CD8-positive, alpha-beta memory T cell (primary cell): Measurements from ENCODE around the gene ADAM15. TPM values are rescaled to one million over a fixed set of nuclear protein-coding genes. Genes with fewer than 3 reads are reported as not detected.

Source experiments
- CTCF ChIA-PET: fragments of 350-600 bp; sonication (Branson Sonifier 250); formaldehyde crosslinking; loops from one replicate; lab custom pipeline; 2021; ENCODE audit warnings: antibody characterized with exemption; lab: Charles Lee
- POLR2A ChIA-PET: fragments of 350-600 bp; sonication (Branson Sonifier 250); formaldehyde crosslinking; loops from one replicate; lab custom pipeline; 2021; ENCODE audit warnings: antibody characterized with exemption; lab: Charles Lee
- DNase-seq, 5 donors: peaks; one replicate each; pipeline versions ENCODE4 v3.0.0 to v3.0.0-alpha.2; 2020 to 2022; ENCODE audit warnings: mixed read lengths in 1 of 5
- H3K27ac ChIP-seq: one replicate; pipeline ENCODE4 v1.7.0; 2013; ENCODE audit warnings: low read depth, mild to moderate bottlenecking, low read length, moderate library complexity
- H3K27me3 ChIP-seq: 2 replicates; pipeline ENCODE4 v1.7.0; 2013; ENCODE audit warnings: low read length, mild to moderate bottlenecking; ENCODE audit not compliant: insufficient read depth, poor library complexity, severe bottlenecking
- H3K36me3 ChIP-seq: 2 replicates; pipeline ENCODE4 v1.7.0; 2013; ENCODE audit warnings: mild to moderate bottlenecking, low read length, moderate library complexity; ENCODE audit not compliant: insufficient read depth
- H3K4me1 ChIP-seq: 2 replicates; pipeline ENCODE4 v1.7.0; 2013; ENCODE audit warnings: mild to moderate bottlenecking, low read length, moderate library complexity; ENCODE audit not compliant: insufficient read depth
- H3K4me3 ChIP-seq: 2 replicates; pipeline ENCODE4 v1.7.0; 2013; ENCODE audit warnings: mild to moderate bottlenecking, low read length
- H3K9me3 ChIP-seq: 2 replicates; pipeline ENCODE4 v1.7.0; 2013; ENCODE audit warnings: mild to moderate bottlenecking, low read length
- H3K27ac Mint-ChIP-seq, 8 donors: one replicate each; pipeline ENCODE4 v1.8.0; 2020 to 2021; ENCODE audit warnings: mixed read lengths in 8 of 8, mild to moderate bottlenecking in 6 of 8, inconsistent platforms in 3 of 8, moderate library complexity in 3 of 8
- H3K27me3 Mint-ChIP-seq, 2 donors: one replicate each; pipeline ENCODE4 v1.8.0; 2020 to 2021; ENCODE audit warnings: mixed read lengths in 2 of 2, mild to moderate bottlenecking in 1 of 2, moderate library complexity in 1 of 2
- H3K36me3 Mint-ChIP-seq, 3 donors: one replicate each; pipeline ENCODE4 v1.8.0; 2020 to 2021; ENCODE audit warnings: mixed read lengths in 3 of 3, inconsistent platforms in 1 of 3, mild to moderate bottlenecking in 1 of 3
- H3K4me1 Mint-ChIP-seq, 3 donors: one replicate each; pipeline ENCODE4 v1.8.0; 2020 to 2021; ENCODE audit warnings: mixed read lengths in 3 of 3, inconsistent platforms in 1 of 3, mild to moderate bottlenecking in 1 of 3
- H3K4me3 Mint-ChIP-seq, 7 donors: one replicate each; pipeline ENCODE4 v1.8.0; 2020 to 2021; ENCODE audit warnings: mixed read lengths in 7 of 7, mild to moderate bottlenecking in 6 of 7, moderate library complexity in 4 of 7, inconsistent platforms in 2 of 7
- H3K9me3 Mint-ChIP-seq, 5 donors: one replicate each; pipeline ENCODE4 v1.8.0; 2020 to 2022; ENCODE audit warnings: mixed read lengths in 5 of 5, mild to moderate bottlenecking in 3 of 5, moderate library complexity in 2 of 5, inconsistent platforms in 1 of 5
- polyA plus RNA-seq: library from polyadenylated mRNA; unstranded; fragments of 300-500 nt; fragmentation: Illumina TruSeq; gene quantifications from one replicate; pipeline ENCODE4 v1.2.3, GENCODE V29; 2021
- total RNA-seq, 2 experiments: library from RNA; stranded (reverse); gene quantifications; one replicate each; pipeline ENCODE4 v1.2.3, GENCODE V29; 2021

Gene ADAM15
- total RNA-seq: 10 to 100 TPM; 34.5 to 36.9 TPM
- 15.3 TPM for polyA plus RNA-seq

- Mint-ChIP-seq H3K27ac (peak within 1 kb of the TSS; percentile 50 to 96 (median 68)), H3K36me3 (peaks cover 0 to 2% (median 0%) of the 10 kb centered on the region in 3 donors), H3K4me3 (peak within 1 kb of the TSS; percentile 84 to 90 (median 86)), H3K27me3 (peaks cover 0 to 1% of the 10 kb centered on the region in 2 donors), H3K4me1 (peaks cover 23 to 33% (median 23%) of the 10 kb centered on the region in 3 donors), H3K9me3 (no peaks in the 10 kb centered on the region)
- Histone ChIP-seq H3K4me3 (peak within 1 kb of the TSS; percentile 67), H3K4me1 (peaks cover 21% of the 10 kb centered on the region), H3K27me3 (no peaks in the 10 kb centered on the region), H3K9me3 (no peaks in the 10 kb centered on the region), H3K36me3 (no peaks in the 10 kb centered on the region), H3K27ac (peak within 1 kb of the TSS; percentile 46)
- CTCF ChIA-PET: interaction anchor here (0.7 to 3.6 kb wide), 23 partner anchors 10 to 143 kb away, joined by 3 to 51 read pairs (median 4); partner anchors contain the start of genes FLAD1, KRTCAP2 and PMVK
- DNase-seq: peak; percentile 73 to 82 (median 77)
- POLR2A ChIA-PET: interaction anchor here (0.5 to 1.2 kb wide), 4 partner anchors 10 to 1396 kb away, joined by 4 to 5 read pairs (median 4); no protein-coding TSS in a partner anchor
Observed at GRCh38 chr1:155050560-155051341, at the start of gene ADAM15. Gene ADAM15, plus strand, starts transcription at chr1:155051316. Its CDS starts 71 bp downstream, at chr1:155051387.

GRCh38 chr1:155001425-155001674 is 49.8 kb upstream of the ADAM15 start:
- H3K4me1 ChIP-seq: peaks cover 36% of the 10 kb centered on the region
- Mint-ChIP-seq H3K4me1 (peaks cover 42 to 53% (median 49%) of the 10 kb centered on the region in 3 donors), H3K4me3 (peak overlapping the region; percentile 85 to 97 (median 95)), H3K27ac (peak overlapping the region; percentile 86 to 94 (median 90)), H3K27me3 (no peaks in the 10 kb centered on the region), H3K36me3 (peaks cover 0 to 6% (median 0%) of the 10 kb centered on the region in 3 donors), H3K9me3 (no peaks in the 10 kb centered on the region)
- ChIA-PET CTCF (interaction anchor here (1.0 to 13.6 kb wide), 4 partner anchors 13 to 60 kb away, joined by 3 to 207 read pairs (median 39); partner anchors contain the start of genes FLAD1 and PYGO2), POLR2A (interaction anchor here (0.6 to 2.8 kb wide), 5 partner anchors 14 to 64 kb away, joined by 3 to 16 read pairs (median 4); partner anchors contain the start of genes CKS1B and FLAD1)
- no peaks in the 10 kb centered on the region for H3K27me3 ChIP-seq
- no peaks in the 10 kb centered on the region for H3K9me3 ChIP-seq
- DNase-seq: no peak
- peak overlapping the region; percentile 90 for H3K27ac ChIP-seq
- peak overlapping the region; percentile 95 for H3K4me3 ChIP-seq
- H3K36me3 ChIP-seq: no peaks in the 10 kb centered on the region

GRCh38 chr1:155001675-155002463 is 49.2 kb upstream of the ADAM15 start:
- Histone ChIP-seq H3K4me3 (peak overlapping the region; percentile 95), H3K9me3 (no peaks in the 10 kb centered on the region), H3K36me3 (no peaks in the 10 kb centered on the region), H3K27ac (peak overlapping the region; percentile 90), H3K4me1 (peaks cover 42% of the 10 kb centered on the region), H3K27me3 (no peaks in the 10 kb centered on the region)
- H3K27ac Mint-ChIP-seq: peak overlapping the region; percentile 90 to 98 (median 94)
- peak; percentile 91 to 98 (median 96) for DNase-seq
- H3K27me3 Mint-ChIP-seq: no peaks in the 10 kb centered on the region
- ChIA-PET CTCF (interaction anchor here (1.0 to 13.6 kb wide), 4 partner anchors 13 to 60 kb away, joined by 3 to 207 read pairs (median 39); partner anchors contain the start of genes FLAD1 and PYGO2), POLR2A (interaction anchor here (0.6 to 3.3 kb wide), 6 partner anchors 14 to 1275 kb away, joined by 3 to 16 read pairs (median 5); partner anchors contain the start of genes CKS1B and FLAD1)
- H3K9me3 Mint-ChIP-seq: no peaks in the 10 kb centered on the region
- peak overlapping the region; percentile 93 to 97 (median 95) for H3K4me3 Mint-ChIP-seq
- H3K36me3 Mint-ChIP-seq: peaks cover 0 to 6% (median 0%) of the 10 kb centered on the region in 3 donors
- peaks cover 47 to 58% (median 54%) of the 10 kb centered on the region in 3 donors for H3K4me1 Mint-ChIP-seq

DNA sequence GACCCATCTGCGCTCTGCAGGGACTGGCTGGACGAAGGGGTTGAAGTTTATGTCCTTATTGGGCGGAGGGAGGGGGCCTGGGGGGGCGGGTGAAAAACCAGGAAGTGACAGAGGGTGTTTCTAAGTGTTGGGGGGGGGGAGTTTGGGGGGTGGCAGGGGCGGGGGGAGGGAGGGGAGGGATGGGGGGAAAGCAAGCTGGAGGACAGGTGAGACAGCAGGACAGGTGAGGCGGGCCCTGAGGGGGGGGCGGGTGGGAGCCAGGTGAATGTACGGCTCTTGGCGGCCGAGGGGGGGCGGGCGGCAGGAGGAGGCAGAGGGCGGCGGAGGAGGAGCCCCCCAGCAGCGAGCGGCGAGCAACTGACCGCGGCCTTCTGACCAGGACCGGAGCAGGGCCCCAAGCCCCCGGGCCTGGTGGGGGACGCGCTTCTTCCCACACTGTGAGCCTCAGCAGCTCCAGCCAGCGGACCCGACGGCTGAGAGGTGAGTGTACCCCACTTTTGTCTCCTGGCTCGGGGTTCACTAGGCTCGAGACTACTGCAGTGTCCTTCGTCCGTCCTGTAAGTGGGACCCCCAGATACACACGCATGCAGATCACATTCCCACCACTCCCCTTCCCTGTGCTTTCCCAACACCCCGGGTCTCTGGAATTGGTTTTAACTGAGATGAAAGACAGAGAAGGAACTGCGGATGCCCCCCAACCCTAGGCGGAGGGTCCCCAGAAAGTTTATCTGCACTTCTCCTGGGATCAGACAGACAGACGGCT is 48.5 kb upstream of the ADAM15 start, which contains the start of gene ZBTB7B:
ZBTB7B (plus strand) TSS at position 339 of the 763 bp plus-strand sequence. CDS start 11,859 bp downstream, outside the sequence.
- H3K27me3 Mint-ChIP-seq: no peaks in the 10 kb centered on the region
- DNase-seq: peak in 1 of 5 donors; percentile 56

GRCh38 chr1:155003227-155003765 is 47.8 kb upstream of the ADAM15 start:
- POLR2A ChIA-PET: interaction anchor here (3.3 kb wide), 1 partner anchor 14 kb away, joined by 7 read pairs; no protein-coding TSS in a partner anchor
- Mint-ChIP-seq H3K36me3 (peaks cover 0 to 6% (median 0%) of the 10 kb centered on the region in 3 donors), H3K4me1 (peaks cover 47 to 66% (median 52%) of the 10 kb centered on the region in 3 donors), H3K9me3 (no peaks in the 10 kb centered on the region), H3K4me3 (peak overlapping the region; percentile 93 to 96 (median 95)), H3K27me3 (no peaks in the 10 kb centered on the region), H3K27ac (peak overlapping the region; percentile 83 to 98 (median 91))
- H3K4me3 ChIP-seq: peak overlapping the region; percentile 94
- no peaks in the 10 kb centered on the region for H3K36me3 ChIP-seq
- no peaks in the 10 kb centered on the region for H3K9me3 ChIP-seq
- CTCF ChIA-PET: interaction anchor here (13.6 kb wide), 1 partner anchor 11 kb away, joined by 207 read pairs; no protein-coding TSS in a partner anchor
- H3K27ac ChIP-seq: peak overlapping the region; percentile 87
- DNase-seq: peak in 1 of 5 donors; percentile 27
- H3K4me1 ChIP-seq: peaks cover 49% of the 10 kb centered on the region
- H3K27me3 ChIP-seq: no peaks in the 10 kb centered on the region

More for the DNA sequence above, 48.5 kb upstream of the ADAM15 start, which contains the start of gene ZBTB7B:
- H3K27me3 ChIP-seq: no peaks in the 10 kb centered on the region
- peak within 1 kb of the TSS; percentile 91 to 98 (median 94) for H3K27ac Mint-ChIP-seq
- H3K4me1 ChIP-seq: peaks cover 49% of the 10 kb centered on the region
- H3K36me3 ChIP-seq: no peaks in the 10 kb centered on the region
- peak within 1 kb of the TSS; percentile 90 for H3K27ac ChIP-seq
- ChIA-PET CTCF (interaction anchor here (1.2 to 13.6 kb wide), 3 partner anchors 12 to 59 kb away, joined by 3 to 207 read pairs (median 74); partner anchors contain the start of gene FLAD1), POLR2A (interaction anchor here (0.6 to 3.3 kb wide), 4 partner anchors 13 to 1276 kb away, joined by 3 to 16 read pairs (median 6); partner anchors contain the start of gene FLAD1)
- peak within 1 kb of the TSS; percentile 95 for H3K4me3 ChIP-seq
- no peaks in the 10 kb centered on the region for H3K9me3 ChIP-seq
- peaks cover 0 to 6% (median 0%) of the 10 kb centered on the region in 3 donors for H3K36me3 Mint-ChIP-seq
- peaks cover 47 to 65% (median 52%) of the 10 kb centered on the region in 3 donors for H3K4me1 Mint-ChIP-seq
- peak within 1 kb of the TSS; percentile 93 to 97 (median 95) for H3K4me3 Mint-ChIP-seq
- no peaks in the 10 kb centered on the region for H3K9me3 Mint-ChIP-seq

- Histone ChIP-seq H3K36me3 (no peaks in the 10 kb centered on the region), H3K27ac (peak overlapping the region; percentile 87), H3K9me3 (no peaks in the 10 kb centered on the region), H3K4me1 (peaks cover 49% of the 10 kb centered on the region), H3K27me3 (no peaks in the 10 kb centered on the region), H3K4me3 (peak overlapping the region; percentile 94)
- ChIA-PET CTCF (interaction anchor here (1.0 to 13.6 kb wide), 2 partner anchors 10 to 11 kb away, joined by 3 to 207 read pairs; partner anchors contain the start of gene LENEP), POLR2A (interaction anchor here (0.6 to 3.3 kb wide), 2 partner anchors 13 to 43 kb away, joined by 5 to 7 read pairs; no protein-coding TSS in a partner anchor)
- Mint-ChIP-seq H3K27me3 (no peaks in the 10 kb centered on the region), H3K4me1 (peaks cover 45 to 67% (median 50%) of the 10 kb centered on the region in 3 donors), H3K4me3 (peak overlapping the region; percentile 93 to 96 (median 95)), H3K27ac (peak overlapping the region; percentile 89 to 98 (median 92)), H3K9me3 (no peaks in the 10 kb centered on the region), H3K36me3 (peaks cover 0 to 6% (median 0%) of the 10 kb centered on the region in 3 donors)
- DNase-seq: peak in 1 of 5 donors; percentile 22
Observed at GRCh38 chr1:155003766-155004351, 47.3 kb upstream of the ADAM15 start.
